Activated CD8-positive, alpha-beta memory T cell treated with anti-CD3 and anti-CD28 coated beads, Interleukin-2, amount 10 ng/mL, durations not matched to agents 7 days and 5 days (primary cell): Measurements from ENCODE around the gene MR1. TPM values are rescaled to one million over a fixed set of nuclear protein-coding genes. Genes with fewer than 3 reads are reported as not detected.

Experiments used
- total RNA-seq, 2 experiments: library from RNA; stranded (reverse); gene quantifications; one replicate each; pipeline ENCODE4 v1.2.3, GENCODE V29; 2021

Gene MR1
- total RNA-seq, 2 experiments from 2014 or later, result 38.7 to 41.2 TPM

Other genes with a start within 250 kb of the MR1 start
- gene KIAA1614, start 121.1 kb upstream of the MR1 start, total RNA-seq, result under 1 TPM; 0.07 to 0.12 TPM
- 10 to 100 TPM; 16.9 to 24.1 TPM for gene STX6, start 11.1 kb upstream of the MR1 start, total RNA-seq
- gene IER5, start 54.7 kb downstream of the MR1 start, total RNA-seq, result 10 to 100 TPM; 50.4 to 67.0 TPM